ENCODE measurements around the gene CPOX.

CPOX gene

GRCh38 chr3:98534168-98534567 lies 59.2 kb downstream of the CPOX start:
- no peak for DNase-seq

GRCh38 chr3:98532709-98533571 lies 60.5 kb downstream of the CPOX start:
- no peak for DNase-seq

- DNase-seq: no peak
These were observed 61.2 kb downstream of the CPOX start for GRCh38 chr3:98532275-98532637.

DNA sequence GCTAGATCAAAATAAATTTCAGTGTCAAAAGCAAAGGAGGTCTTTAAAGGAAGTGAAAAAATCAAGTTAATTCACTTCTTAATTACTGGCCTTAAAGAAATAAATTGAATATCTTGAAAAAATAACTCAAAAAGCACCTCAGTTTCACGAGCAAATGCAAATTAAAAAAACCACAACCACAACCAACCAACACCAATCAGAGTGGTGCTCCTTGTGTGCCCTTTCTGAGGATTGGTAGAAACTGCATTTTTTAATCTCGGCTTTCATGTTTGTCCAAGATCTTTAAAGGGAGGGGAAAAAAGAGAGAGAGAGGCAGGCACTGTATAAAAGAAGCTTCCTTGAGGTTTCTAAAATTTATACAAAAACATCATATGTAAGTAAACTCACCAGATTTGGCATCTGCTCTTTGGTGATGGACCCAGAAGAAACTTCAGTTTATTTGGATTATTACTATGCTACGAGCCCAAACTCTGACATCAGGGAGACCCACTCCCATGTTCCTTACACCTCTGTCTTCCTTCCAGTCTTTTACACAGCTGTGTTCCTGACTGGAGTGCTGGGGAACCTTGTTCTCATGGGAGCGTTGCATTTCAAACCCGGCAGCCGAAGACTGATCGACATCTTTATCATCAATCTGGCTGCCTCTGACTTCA lies 61.7 kb downstream of the CPOX start, which contains the start of gene GPR15:
TSS of gene GPR15 (plus strand) at position 357 of the 653 bp plus-strand sequence. CDS start at position 413, 56 bp downstream.
- DNase-seq: no peak

GRCh38 chr3:98530676-98531075 lies 62.7 kb downstream of the CPOX start:
- DNase-seq: no peak

- no peak for DNase-seq
These were observed 63.5 kb downstream of the CPOX start for GRCh38 chr3:98529856-98530459.

Data from activated T-cell treated with anti-CD3 and anti-CD28 coated beads, Interleukin-2, amount 50 U/mL, for 48 hours (primary cell).